COR-L47 (cell line): ENCODE results near the gene CHKA.
A peak's percentile ranks its signal among the peaks of the same experiment; 100 is the strongest.

Experiments used
- DNase-seq: peaks from one replicate; lab custom pipeline; 2025; lab: John Stamatoyannopoulos, UW

CHKA gene

DNA sequence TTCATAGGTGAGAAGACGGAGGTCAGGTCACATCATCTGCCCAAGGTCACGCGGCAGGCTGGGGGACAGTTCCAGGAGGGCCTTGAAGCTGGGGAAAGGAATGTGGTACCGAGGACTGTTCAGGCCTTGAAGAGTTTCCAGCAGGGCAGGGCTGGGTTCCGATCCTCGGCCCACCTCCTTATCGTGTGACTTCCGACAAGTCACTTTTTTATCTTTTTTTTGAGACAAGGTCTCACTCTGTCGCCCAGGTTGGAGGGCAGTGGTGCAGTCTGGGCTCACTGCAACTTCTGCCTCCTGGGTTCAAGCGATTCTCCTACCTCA lies 90.1 kb downstream of the CHKA start:
- DNase-seq = no peak

GRCh38 chr11:68030318-68031143 lies 90.7 kb downstream of the CHKA start, which contains the start of gene NDUFS8:
NDUFS8 (plus strand) TSS chr11:68030681; CDS start chr11:68032152, 1,471 bp downstream.
- peak; percentile 99 for DNase-seq

DNA sequence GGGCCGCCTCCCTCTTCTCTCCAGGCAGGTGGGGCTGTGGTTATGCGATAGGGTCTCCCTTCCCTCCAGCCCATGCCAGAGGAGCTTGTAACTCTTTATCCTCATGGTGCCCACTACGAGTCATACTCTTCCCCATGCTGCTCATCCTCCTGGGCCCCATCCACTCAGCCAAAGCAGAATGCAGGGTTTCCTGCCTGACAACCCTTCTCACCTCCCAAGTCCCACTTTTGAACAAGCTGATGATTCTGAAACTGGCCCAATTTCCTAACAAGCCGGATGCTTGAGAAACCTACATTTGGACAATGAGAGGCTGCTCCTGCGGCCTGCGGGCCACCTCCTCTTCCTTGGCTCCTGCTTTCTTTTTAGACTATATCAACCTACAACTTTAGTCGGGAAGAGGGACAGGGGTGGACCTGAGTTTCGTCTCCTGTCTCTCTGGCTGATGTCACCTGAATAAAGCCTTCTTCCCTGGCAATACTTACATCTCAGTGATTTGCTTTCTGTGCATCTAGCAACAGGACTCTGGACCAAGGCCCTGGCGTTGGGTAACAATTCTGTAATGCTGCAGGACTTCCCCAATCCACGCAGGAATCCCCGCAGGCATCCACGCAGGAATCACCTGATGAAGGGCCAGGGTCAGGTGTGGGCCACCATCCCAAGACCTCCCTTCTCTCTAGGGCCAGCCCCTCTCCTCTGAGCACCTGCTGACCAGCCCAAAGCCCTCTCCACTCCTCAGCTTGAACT lies 92.2 kb downstream of the CHKA start:
- no peak for DNase-seq

- DNase-seq = no peak
These were observed 93.5 kb downstream of the CHKA start for GRCh38 chr11:68027667-68028066.

- no peak for DNase-seq
These were observed 94.6 kb downstream of the CHKA start for GRCh38 chr11:68026391-68027105.

- no peak for DNase-seq
These were observed 96.1 kb downstream of the CHKA start for GRCh38 chr11:68025047-68025446.

DNA sequence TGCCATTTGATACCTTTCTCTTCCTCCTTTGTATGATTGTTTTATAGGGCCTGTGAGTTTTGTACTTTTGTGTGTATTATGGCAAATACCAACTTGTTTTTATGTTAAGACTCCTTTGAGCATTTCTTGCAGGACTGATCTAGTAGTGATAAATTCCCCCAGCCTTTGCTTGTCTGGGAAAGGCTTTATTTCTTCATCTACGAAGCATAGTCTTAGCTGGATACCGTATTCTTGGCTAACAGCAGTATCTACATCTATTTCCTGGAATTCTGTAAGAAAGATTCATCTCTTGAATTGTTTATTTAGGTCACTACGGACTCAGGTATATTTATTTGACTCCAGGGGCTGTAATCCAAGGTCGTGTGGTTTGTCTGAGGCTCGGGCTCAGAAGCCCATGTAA lies 96.7 kb downstream of the CHKA start:
- DNase-seq = no peak

DNA sequence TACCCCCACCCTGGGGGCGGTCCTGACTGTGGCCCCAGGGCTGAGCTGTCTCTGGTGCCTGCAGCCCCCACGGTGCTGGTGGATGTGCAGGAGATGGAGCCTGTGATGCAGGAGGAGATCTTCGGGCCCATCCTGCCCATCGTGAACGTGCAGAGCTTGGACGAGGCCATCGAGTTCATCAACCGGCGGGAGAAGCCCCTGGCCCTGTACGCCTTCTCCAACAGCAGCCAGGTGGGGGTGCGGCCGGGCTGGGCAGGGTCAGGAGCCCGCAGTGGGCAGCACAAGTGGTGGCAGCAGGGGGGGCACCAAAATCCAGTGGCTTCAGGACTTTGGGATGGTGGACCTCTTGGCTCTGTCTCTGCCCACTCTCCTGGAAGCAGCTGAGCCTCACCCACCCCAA lies 98.7 kb downstream of the CHKA start:
- no peak for DNase-seq

GRCh38 chr11:68021167-68021787 lies 99.9 kb downstream of the CHKA start:
- no peak for DNase-seq

DNA sequence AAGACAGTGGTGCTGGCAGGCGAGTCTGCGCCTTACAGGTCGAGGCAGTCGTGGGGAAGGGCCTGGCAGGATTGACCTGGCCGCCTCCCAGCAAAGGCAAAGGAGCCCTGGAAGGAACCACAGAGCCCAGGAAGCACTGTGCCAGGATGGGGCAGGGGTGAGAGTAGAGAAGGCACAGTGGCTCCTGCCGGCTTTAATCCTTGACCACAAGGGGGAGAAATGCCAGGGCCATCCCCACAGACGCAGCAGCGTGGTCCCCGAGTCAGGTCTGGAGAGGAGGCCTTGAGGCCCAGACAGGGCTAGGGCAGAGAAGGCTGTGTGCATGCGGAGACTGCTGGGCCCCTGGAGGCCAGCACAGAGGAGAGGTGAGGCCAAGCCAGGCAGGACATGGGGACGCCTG lies 100.6 kb downstream of the CHKA start:
- no peak for DNase-seq

- no peak for DNase-seq
These were observed 101.7 kb downstream of the CHKA start for GRCh38 chr11:68019486-68019885.

GRCh38 chr11:68018730-68019190 lies 102.4 kb downstream of the CHKA start:
- no peak for DNase-seq

- DNase-seq = no peak
These were observed 103.0 kb downstream of the CHKA start for GRCh38 chr11:68017980-68018729.

- no peak for DNase-seq
These were observed 104.0 kb downstream of the CHKA start for GRCh38 chr11:68016904-68017817.

DNA sequence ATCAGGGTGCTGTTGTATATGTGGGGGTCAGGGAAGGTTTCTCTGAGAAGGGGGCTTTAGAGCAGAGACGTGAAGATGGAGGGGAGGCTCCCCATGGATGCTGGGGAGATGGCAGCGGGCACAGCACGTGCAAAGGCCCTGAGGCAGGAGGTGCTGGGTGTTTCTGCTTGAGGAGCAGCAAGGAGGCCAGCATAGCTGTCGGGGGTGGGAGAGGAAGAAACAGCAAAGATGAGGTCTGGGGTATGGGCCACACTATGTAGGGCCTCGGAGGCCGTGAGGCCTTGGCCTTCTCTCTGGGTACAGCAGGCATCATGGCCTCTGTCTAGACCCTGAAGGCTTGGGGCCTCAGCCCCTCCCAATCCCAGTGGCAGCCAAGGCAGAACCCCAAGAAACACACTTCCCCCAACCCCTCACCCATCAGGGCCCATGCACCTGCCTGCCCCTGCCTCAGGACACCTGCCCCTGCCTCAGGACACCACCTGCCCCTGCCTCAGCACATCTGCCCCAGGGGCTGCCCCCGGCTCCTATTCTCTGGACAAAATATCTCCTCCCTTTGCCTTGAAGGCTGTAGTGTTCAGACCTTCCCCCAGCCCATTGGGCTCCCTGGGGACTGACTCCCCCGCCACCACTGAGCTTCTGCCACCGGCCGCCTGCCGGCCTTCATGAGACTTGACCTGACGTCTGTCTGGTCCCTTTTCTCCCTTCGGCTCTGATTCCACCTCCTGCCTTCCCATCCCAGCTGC lies 104.9 kb downstream of the CHKA start:
- DNase-seq = no peak

DNA sequence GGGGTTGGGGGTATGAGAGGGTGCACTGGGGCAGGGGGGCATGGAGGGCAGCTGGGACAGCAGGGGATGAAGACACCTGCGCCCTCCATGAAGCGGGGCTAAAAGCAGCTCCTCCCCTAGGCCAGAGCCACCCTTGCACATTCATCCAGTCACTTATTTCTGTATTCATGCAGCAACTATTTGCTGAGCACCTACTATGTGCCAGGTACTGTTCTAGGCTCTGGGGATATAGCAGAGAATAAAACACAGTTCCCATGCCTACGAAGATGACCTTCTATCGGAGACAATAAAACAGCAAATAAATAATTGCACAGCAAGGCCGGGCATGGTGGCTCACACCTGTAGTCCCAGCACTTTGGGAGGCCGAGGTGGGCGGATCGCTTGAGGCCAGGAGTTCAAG lies 105.7 kb downstream of the CHKA start:
- no peak for DNase-seq

DNA sequence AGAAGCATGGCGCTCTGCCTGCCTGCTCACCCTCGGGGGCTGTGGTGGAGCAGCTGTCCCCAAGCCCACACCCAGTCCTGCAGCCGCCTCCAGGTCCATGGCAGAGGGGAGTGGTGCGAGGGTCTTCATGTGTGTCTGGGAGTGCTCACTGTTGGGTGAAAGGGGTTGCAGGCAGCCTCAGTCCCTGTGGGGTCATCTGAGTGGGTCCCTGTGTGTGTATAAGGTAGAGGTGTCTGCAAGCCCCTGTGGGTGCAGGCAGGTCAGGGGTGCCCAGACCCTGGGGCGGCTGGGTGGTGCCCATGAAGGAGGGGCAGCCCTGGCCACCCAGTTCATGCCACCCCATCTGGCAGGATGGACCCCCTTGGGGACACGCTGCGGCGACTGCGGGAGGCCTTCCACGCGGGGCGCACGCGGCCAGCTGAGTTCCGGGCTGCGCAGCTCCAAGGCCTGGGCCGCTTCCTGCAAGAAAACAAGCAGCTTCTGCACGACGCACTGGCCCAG lies 106.2 kb downstream of the CHKA start:
- no peak for DNase-seq

DNA sequence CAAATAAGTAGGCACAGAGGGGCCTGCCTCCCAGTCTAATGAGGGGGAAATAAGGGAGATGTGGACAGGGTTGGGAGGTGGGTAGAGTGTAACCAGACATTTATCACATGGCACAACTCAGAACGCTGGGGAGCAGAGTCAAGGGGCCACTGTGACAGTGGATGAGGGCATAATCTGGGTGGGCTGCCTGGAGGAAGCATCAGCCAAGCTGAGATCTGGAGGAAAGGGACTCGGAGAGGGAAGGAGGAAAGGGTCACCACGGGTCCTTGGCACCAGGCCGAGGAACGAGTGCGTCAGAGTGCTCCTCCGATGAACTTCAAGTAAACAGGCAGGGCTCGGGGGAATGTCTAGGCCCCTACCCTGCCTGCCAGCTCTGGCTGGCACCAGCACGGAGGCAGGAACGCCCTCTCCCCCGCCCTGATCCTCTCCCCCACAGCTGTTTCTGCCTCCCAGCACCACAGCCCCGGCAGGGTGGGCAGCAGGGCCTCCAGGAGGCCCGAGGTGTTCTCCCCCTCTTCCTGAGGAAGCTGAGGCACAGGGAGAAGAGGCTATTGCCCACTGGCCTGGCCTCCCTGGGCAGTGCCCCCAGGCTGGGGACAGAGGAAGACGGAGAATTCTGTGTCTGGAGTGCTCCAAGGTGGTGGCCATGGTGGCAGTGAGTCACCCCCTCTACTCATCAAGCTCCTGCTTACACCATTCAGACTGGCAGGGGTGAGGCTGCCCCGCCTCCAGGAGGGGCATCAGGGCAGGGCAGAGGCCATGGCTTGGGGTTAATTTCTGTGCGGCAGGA lies 106.8 kb downstream of the CHKA start:
- no peak for DNase-seq
